Measurements from ENCODE around the gene SCART1. TPM values are rescaled to one million over a fixed set of nuclear protein-coding genes. Genes with fewer than 3 reads are reported as not detected.

SCART1 gene
- total and polyA plus RNA-seq, 2 donors (not counting 3 experiments of a cell fraction or from before 2014, with no cell fraction given) = 0.90 to 1.0 TPM

- peaks cover 9% of the 10 kb centered on the region for H3K79me2 ChIP-seq (ENCODE audit: control insufficient read depth, insufficient read depth, low read length)
- FAIRE-seq (no peak), DNase-seq (ENCODE audit: low read depth, low spot score) (no peak)
- no peaks in the 10 kb centered on the region for H3K27me3 ChIP-seq (ENCODE audit: control insufficient read depth in 2 of 2, insufficient read depth in 2 of 2, low read length in 2 of 2)
- dilution Hi-C loops (cut with MboI; ENCODE audit: extremely low pct_ligation_motif_present, low sequenced_read_pairs) (no loop called here), intact Hi-C loops (cut with micrococcal nuclease) (no loop called here)
- no peaks in the 10 kb centered on the region for H3K4me1 ChIP-seq (ENCODE audit: control insufficient read depth, extremely low read depth, insufficient read depth, low read length)
- no peak overlapping the region for H2AFZ ChIP-seq (ENCODE audit: low read depth, low read length)
- no peak overlapping the region for H3K27ac ChIP-seq (ENCODE audit: insufficient read depth, low read depth, low read length)
- ChIA-PET POLR2A (no interaction called here), CTCF (no interaction called here)
- H3K4me3 ChIP-seq (replicated peaks in 1 of 3; ENCODE audit: insufficient read depth in 1 of 3, low read depth in 1 of 3, low read length in 3 of 3) = no peak overlapping the region
- BruUV-seq (replicated peaks) = no TSS peak
- peaks cover 5% of the 10 kb centered on the region for H4K20me1 ChIP-seq (replicated peaks; ENCODE audit: control insufficient read depth, extremely low read depth, insufficient read depth, low read length)
- no peaks in the 10 kb centered on the region for H3K9me3 ChIP-seq (replicated peaks; ENCODE audit: control insufficient read depth, insufficient read depth, low read length)
- no peak overlapping the region for H3K9ac ChIP-seq (replicated peaks; ENCODE audit: extremely low read depth, insufficient read depth, low read length)
- TF ChIP-seq JUN (IDR thresholded peaks at IDR 0.05; ENCODE audit: borderline replicate concordance, insufficient read depth, insufficient read length, low read depth) = no peak
- no peak for TF ChIP-seq MAX (IDR thresholded peaks at IDR 0.05; ENCODE audit: insufficient read depth, insufficient read length)
- no peak for TF ChIP-seq EZH2 (IDR thresholded peaks at IDR 0.05; ENCODE audit: borderline replicate concordance, low read depth, low read length, severe bottlenecking)
- TF ChIP-seq FOS (IDR thresholded peaks at IDR 0.05; ENCODE audit: borderline replicate concordance, insufficient read depth, low read length) = no peak
- no peak for TF ChIP-seq MYC (IDR thresholded peaks at IDR 0.05; ENCODE audit: low read depth, low read length)
- no peak for TF ChIP-seq POLR2A (IDR thresholded peaks at IDR 0.05; ENCODE audit: low read depth, low read length)
- TF ChIP-seq GATA2 (IDR thresholded peaks at IDR 0.05; ENCODE audit: insufficient read depth, insufficient read length, low read depth, low read length) = no peak
- no peak for TF ChIP-seq CTCF (IDR thresholded peaks at IDR 0.05; ENCODE audit: extremely low read depth in 1 of 2, insufficient read depth in 1 of 2, low read depth in 1 of 2, low read length in 2 of 2)
- no peak for TF ChIP-seq POLR2AphosphoS5 (IDR thresholded peaks at IDR 0.05; ENCODE audit: insufficient read depth, low read depth, low read length)
- peaks cover 10 to 17% of the 10 kb centered on the region in 2 experiments for H3K36me3 ChIP-seq (ENCODE audit: control insufficient read depth in 2 of 2, extremely low read depth in 1 of 2, insufficient read depth in 2 of 2, low read length in 2 of 2)
- no peaks in the 10 kb centered on the region for H3K9me1 ChIP-seq (replicated peaks; ENCODE audit: control insufficient read depth, extremely low read depth, insufficient read depth, low read length)
- H3K4me2 ChIP-seq (ENCODE audit: insufficient read depth, low read length) = no peak overlapping the region
Observed at GRCh38 chr10:133415752-133416151, 38.0 kb upstream of the SCART1 start.
